Middle frontal gyrus (tissue), 1 donor: ENCODE data around the gene RENBP.

Experiments used
- DNase-seq: peaks from one replicate; pipeline ENCODE4 v3.0.0-alpha.2; 2015; ENCODE audit warnings: low spot score; ENCODE audit errors: extremely low spot score

Gene RENBP

DNA sequence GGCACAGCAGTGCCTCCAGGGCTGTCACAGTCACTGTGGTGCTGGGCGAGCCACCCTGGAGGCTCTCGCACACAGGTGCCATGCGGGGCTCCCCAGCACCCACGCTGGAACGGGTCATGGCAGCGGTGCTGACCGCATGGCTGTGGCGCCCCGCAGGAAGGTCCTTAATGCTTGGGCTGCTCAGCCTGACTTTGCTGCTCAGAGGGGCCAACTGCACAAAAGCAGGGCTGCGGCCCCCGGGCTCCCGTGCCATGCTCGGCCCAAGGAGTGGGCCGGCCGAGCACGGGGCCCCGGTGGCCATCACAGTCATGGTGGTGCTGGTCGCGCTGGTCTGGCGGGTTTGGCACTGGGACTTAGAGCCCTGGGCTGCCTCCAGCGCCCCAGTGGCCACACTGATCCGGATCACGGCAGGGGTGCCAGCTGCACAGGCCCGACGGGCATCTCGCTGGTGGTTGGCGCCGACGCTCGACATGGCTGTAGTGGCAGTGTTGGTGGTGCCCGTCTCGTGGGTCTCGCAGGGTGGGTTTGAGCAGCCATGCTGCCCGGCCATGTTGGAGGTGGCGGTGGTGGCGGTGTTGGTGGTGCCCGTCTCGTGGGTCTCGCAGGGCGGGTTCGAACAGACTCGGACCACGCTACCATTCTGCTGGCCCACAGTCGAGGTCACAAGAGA is 10.2 kb upstream of the RENBP start:
- no peak for DNase-seq

DNA sequence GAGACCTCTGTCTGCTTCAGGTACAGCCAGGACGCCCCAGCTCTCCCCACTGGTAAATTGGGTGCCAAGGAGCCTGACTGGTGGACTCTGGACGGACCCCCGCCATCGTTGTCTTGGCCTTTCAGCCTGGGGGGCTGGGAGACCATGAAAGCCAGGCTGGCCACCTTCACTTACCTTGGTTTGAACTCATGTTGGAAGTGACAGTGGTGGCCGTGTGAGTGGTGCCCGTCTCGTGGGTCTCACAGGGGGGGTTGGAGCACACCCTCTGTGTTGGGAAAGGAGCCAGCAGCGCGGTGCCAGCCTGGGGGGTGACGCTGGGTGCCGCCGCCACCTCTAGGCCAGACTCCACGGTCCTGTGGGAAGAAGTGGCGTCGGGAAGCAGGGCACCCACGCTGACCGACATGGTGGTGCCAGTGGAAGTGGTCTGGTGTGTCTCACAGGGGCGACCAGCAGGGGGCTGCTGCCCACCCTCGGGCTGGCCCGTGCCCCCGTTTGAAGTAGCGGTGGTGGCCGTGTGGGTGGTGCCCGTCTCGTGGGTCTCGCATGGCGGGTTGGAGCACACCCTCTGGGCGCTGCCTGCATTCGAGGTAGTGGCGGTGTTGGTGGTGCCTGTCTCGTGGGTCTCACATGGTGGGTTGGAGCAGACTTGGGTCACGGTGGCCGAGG is 9.6 kb upstream of the RENBP start:
- DNase-seq: no peak

DNA sequence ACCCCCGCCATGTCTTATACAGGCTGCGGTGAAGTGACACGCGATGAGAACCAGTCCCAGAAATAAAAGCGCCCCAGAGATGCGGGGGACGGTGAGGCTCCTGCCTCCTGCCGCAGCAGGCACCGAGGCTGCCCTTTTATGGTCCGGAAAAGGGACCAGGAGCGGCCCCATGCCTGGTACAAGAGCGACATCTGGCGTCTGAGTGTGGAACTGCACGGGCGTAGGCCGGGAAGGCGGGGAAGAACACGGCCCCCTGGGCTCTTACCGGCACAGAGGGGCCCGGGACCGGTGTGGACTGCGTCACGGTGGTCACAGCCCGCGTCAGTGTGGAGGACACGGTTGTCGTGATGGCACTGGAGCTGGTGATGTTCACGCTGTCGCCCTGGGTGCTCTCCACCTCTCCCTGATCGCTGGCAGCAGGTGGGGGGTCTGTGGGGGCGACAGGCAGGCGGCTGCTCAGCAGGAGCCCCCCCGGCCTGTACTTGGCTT is 8.9 kb upstream of the RENBP start:
- peak; percentile 24 for DNase-seq

DNA sequence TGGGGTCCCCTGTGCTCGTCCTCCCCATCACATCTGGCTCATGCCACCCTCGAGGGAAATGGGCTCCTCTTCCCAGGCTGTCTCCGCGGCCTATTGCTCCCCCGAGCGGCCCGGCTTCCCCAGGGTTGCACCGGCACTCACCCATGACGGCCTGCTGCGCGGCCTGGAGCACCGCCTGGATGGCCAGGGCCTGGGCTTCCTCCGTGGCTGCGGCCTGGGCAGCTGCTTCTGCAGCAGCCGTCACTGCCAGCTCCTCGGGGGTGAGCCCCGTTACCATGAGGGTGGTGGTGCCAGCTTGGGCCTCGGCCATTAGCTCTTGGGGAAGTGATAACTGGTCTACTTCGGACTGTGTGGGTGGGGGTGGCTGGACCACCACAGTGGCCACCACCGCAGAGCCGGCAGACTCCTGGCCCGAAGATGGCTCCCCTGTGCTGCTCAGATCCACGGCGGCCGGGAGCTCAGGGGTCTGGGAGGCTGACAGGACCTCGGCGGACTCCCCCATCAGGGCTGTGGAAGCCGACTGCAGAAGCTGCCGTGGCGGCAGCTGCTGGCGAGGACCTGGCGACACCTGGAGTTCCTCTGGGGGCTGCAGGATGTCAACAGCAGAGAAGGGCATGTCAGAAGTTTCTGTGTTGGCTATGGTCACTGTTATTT is 8.1 kb upstream of the RENBP start:
- DNase-seq: no peak

DNA sequence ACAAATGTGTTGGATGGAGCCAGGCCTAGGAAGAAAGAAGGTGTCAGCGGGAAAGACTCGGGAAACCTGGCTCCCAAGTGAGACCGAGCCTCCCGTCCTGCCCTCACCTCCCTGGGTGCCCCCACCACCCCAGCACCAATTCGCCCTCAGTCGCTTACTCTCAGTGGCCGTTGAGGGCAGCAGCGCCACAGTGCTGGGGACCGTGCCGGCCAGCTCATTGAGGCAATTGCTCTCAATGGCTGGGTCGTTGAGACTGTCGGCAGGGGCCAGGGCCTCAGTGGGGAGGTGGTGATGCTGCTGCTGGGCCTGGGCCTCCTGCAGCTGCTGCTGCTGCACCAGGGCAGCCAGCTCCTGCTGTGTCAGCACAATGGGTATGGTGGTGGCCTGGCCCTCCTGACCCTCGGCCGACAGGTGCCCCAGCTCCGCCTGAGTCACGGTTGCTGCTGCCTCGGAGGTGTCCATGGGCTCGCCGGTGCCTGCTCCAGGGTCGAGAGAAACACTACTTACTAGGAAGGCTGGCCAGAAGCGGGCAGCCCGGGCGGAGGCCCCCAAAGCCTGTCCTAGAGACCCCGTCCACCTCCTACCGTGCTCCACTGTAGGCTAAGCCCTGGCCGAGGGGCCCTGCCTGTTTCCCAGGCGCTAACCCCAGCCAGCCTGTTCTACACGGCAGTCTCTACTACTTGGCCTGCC is 7.4 kb upstream of the RENBP start:
- no peak for DNase-seq

DNA sequence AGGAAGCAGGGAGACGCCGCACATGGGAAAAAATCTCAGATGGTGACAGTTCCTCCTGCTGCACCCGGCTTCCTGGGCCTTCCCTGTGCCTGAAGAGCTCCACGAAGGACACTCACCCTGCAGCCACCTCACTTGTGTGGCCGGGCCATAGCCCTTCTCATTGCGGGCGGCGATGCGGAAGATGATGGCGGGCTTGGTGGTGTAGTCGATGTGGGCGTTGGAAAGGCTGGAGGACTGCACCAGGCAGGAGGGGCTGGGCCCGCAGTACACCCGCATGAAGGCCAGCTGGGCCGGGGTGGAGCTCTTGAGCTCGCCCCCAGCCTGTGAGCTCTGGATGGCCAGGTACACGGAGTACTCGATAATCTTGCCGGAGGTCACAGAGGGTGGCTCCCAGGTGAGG is 5.7 kb upstream of the RENBP start:
- no peak for DNase-seq

DNA sequence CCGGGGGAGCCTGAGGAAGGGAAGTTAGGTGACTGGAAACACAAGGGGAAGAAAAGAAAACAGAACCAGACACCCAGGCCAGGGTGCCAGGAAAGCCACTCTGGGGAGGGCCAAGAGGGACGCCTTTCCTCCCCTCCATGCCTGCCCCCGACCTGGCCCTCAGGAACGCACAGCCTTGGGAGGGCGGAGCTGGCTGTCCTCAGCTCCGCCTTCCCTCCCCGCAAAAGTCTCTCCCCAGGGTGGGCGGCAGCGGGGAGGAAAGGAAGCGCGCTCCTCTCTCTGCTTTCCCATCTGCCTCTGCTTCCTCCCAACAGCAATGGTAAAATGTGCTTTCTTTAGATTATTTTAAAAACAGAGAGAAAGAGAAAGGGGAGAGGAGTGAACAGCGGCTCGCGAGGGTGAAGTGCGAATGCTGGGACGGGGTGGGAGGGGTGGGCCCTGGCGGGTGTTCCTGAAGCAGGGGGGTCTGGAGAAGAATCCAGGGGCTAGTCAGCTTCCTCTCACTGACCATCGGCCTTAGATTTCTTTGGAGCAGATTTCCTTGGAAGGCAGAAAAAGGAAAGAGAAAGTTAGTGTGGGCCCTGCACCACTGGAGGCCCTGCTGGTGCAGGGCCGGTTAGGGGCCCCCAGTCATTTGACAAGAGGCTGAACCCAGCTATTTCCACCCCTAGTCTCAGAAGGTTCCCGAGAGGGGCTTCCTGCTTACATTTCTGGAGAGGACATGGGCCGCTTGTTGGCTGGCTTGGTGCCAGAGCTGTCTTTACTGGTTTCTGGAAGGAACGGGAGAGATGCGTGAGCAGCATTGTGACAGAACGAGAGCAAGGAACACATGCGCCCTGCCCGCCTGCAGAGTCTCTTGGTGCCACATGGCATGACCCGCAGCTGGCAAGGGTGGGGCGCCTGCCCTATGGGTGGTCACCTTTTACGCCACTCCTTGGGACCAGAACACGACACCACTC is 4.7 kb upstream of the RENBP start:
- DNase-seq: no peak

DNA sequence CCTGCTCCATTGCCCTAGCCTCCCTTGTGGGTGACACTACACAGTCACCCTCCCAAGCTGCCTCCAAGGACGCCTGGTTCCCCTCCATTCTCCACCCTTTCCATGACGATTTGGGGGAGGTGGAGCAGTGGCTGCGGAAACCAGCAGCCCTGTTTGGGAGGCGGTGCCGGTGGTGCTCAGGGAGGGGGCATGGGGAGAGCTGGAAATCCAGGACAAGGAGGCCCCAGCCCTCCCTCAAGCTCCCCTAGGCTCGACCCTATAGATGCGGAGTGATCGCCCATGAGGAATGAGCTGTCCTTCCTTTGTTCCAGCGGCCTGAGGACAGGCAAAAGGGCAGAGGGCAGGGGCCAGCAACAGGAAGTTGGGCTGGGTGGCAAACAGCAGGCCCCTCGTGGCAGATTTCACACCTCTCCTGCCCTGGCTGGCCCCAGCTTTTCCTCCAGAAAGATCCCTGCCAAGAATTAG is 3.6 kb upstream of the RENBP start:
- no peak for DNase-seq

DNA sequence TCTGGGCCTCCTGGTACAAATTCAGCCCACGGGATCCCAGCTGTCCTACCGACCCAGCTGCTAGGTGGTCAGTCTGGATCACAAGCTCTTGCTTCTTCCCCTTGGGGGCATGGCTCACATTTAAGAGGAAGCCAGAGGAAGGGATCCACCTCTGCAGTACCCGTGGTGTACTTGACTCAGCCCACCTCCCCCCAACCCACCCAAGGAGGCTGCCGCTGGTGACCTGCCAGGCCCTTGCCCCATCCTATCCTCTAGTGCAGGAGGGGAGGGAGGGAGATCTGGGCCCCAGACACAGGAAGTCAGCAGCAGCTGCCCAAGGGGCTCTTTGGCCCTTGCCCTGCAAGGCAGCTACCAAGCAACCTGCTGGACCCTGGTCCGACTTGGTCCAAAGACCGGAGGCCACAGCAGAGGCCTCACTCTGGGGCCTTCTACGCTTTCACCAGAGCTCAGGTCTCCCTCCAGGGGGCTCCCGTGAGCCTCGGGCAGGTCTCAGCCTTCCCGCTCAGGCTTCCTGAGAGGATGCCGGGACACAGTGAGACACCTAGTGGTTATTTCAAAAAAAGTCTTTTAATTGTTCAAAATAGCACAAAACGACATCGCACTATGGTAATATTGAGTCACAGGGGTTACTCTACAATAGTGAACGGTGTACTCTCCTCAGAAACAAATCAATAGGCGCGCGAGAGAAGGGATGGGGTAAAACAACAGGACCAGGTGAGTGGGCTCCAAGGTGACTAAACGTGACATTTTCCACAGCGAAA is 2.7 kb upstream of the RENBP start:
- DNase-seq: no peak

DNA sequence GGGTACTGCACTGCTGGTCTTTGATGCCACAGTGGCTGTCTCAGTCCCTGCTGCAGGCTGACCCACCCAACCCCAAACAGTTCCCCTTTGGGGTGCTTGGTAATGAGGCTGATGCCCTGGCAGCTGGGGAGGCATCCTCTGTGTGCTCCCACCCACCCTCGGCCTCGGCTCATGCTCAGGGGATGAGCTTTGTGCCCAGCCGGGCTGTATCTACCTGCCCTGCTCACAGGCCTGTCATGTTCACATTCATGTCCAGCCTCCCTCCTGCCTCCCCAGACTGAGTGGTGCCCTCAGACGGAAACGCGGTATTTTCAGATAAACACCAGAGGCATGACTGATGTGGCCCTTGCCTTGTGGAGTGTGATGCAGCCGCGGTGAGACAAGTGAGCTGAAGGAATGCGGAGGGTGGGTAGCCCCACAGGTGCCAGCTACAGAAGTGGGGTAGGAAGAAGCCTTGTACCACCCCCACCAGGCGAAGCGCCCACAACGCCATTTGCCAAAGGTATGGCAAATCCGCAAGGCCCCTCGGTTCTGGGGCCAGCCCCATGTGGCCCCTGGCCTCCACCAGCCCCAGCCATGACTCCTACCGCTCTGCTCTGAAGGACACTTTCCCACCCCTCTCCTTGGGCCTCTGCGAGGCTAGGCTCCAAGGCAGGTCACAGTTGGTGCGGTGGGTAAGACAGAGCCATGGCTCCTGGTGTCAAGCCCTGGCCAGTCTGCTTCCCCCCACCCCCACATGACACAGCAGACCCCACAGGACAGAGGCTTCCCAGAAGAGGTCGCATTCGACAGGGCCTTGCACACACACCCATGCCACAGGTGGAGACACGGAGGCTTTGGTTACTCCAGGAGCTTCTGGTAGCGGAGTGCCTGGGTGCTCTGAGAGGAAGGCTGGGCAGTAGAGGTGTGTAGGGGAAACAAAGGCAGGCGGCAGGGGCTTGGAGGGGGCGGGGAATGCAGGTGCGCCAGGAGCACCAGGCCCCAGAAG is 1.8 kb upstream of the RENBP start:
- DNase-seq: no peak

DNA sequence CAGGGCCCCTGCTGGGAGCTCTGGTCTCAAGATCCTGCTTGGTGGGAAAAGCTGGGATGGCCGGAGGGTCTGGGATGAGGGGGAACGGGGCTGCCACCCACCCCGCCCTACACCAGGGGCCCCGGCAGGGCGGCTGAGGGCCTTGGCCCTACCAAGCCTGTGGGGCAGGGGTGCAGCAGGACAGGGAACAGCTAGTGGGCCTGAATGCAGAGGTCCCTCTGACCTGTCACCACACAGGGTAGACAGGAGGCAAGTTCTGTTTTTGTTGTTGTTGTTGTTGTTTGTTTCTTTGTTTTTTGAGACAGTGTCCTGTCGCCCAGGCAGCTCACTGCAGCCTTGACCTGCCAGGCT is 332 bp upstream of the RENBP start:
- no peak for DNase-seq

DNA sequence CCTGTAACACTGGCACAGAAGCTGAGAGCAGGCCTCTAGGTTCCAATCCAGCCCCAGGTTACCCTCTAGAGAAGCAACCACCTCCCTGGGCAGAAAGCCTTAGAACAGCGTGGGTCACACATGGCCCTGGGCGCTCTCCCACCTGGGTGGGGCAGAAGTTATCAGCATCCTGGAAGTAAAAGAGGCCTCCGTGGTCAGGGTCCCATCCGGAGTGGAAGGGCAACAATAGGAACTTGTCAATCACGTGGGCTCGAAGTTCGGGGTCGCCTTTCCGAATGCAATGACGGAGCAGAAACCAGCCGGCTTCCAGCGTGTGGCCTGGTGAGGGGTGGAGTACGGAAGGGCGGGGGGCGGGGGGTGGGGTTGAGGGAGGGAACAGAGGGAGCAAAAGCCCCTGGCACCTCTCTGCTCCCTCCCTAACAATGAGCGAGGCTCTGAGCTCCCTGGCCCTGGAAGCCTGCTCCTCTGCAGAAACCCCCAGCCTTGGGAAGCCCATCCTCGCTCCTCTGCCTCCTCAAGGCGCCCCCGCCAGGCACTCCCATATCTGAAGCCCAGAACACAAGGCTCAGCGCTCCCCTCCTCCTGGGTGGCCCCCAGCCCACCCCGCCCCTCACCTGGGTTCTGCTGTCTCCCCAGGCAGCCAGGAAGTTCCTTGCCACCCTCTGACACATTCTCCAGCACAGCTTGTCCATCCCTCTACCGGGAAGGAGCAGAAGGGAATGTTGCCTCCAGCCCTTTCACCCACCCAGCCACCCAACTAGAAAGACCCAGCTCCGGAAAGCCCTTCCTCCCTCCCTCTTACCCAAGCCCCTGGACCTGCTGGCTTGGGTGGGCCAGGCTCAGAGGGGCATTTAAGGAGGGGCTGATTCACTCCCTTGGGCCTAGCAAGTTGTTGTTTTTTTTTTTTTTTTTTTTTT is 2.8 kb downstream of the RENBP start:
- no peak for DNase-seq

DNA sequence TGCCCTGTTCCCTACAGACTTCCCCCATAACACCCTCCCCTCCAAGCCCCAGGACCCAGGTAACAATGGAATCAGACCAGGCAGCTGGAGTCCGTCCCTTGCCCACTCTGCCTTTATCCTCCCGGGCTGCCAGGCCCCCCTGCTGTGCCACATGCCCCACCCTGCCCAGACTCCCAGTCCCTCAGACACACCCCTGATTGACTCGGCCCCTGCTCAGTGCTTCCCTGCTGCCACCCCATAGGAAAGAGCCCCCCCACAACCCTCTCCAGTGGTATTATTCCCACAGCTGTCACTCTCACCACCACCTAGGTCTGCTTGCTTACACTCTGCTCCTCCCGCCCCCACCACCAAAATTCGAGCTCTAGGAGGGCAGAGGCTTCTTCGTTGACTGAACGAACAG is 4.9 kb downstream of the RENBP start:
- DNase-seq: no peak

DNA sequence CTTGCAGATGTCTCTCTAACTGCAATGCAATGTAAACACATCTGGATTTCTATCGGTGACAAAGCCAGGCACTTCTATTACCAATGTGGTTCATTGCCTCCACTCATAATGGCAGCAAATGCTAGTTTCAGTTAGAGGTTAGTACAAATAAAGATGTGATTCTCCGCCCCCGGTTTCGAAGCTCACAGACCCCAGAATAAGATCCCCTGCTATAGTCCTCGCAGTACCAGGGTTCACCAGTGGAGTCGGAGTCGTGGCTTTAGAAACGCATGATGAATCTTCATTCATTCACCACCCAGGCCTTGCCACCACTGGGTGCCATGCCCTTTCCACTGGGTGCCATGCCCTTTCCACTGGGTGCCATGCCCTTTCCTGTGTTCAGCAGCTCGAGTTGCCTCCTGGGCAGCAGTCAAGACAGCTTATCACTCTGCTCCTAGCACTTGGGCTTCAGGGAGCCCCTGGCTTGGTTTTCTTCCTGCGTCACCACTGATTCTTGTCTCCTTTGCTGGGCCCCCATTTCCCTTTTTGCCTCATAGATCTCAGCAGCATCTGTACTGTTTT is 6.1 kb downstream of the RENBP start:
- DNase-seq: no peak

DNA sequence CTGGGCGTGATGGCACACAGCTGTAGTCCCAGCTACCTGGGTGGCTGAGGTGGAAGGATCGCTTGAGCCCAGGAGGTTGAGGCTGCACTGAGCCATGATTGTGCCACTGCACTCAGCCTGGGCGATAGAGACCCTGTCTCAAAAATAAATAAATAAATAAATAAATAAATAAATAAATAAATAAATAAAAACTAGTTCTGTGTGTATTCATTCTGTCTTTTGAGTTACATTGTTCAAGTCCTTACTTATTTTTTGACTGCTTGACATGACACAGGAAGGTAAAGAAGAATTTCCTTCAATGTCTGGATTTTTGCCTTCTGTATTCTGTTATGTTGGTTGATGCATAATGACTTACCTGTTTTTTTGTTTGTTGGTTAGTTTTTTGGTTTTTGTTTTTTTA is 7.4 kb downstream of the RENBP start:
- no peak for DNase-seq

DNA sequence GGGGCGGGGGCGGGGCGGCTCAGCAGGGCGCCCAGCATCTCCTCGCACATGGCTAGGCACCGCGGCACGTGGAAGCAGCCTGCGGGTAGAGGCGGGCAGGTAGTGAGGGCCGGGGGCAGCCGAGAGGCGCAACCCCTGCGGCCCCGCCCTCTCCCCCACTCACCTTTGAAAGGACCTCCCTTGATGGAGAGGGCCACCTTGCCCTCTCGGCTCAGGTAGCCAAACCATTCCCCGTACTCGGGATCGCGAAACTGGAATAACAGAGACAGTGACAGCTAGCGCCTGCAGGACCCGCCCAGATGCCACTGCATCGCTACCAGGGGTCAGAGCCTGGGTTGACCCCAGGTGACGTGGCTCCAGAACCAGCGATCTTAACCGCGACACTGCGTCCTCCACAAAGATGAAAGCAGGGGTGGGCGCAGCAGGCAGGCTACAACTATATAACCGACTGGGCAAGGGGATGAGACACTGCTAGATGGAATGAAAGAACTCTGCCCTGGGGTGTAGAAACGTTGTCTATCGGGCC is 9.1 kb downstream of the RENBP start:
- DNase-seq: no peak

DNA sequence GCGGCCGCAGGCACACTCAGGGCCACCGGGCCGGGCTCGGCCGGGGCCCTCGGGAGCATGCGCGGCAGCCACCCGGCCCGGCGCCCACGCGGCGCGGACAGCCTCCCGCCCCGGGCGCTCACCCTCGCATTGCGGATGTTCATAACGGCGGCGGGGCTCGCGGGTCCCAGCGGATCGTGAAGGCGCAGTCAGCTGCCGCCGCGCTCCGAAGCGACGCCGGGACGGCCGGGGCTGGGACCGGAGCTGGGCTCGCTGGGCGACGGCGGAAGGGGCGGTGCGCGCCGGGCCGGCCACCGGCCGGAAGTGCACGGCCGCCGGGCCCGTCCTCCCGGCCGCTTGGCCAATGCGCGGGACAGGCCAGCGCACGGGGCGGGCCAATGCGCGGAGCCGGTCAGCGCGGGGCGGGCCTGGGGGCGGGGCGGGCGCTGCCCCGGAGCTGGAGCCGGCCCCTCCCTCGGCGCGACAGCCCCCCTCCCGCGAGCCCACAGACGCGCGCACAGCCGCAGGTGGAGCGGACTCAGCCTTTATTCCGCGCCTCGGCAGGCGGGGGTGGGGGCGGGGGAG is 9.6 kb downstream of the RENBP start, which contains the start of gene NAA10:
TSS of gene NAA10 (minus strand) at position 276 of the 564 bp plus-strand sequence. CDS start at position 143, 133 bp downstream.
- DNase-seq: peak; percentile 28
